Measurements from ENCODE around the gene ZNF143. TPM values are rescaled to one million over a fixed set of nuclear protein-coding genes. Genes with fewer than 3 reads are reported as not detected.
A peak's percentile ranks its signal among the peaks of the same experiment; 100 is the strongest.

Gene ZNF143
- total RNA-seq, 3 donors from 2014 or later: 20.3 to 40.3 (median 23.6) TPM

DNA sequence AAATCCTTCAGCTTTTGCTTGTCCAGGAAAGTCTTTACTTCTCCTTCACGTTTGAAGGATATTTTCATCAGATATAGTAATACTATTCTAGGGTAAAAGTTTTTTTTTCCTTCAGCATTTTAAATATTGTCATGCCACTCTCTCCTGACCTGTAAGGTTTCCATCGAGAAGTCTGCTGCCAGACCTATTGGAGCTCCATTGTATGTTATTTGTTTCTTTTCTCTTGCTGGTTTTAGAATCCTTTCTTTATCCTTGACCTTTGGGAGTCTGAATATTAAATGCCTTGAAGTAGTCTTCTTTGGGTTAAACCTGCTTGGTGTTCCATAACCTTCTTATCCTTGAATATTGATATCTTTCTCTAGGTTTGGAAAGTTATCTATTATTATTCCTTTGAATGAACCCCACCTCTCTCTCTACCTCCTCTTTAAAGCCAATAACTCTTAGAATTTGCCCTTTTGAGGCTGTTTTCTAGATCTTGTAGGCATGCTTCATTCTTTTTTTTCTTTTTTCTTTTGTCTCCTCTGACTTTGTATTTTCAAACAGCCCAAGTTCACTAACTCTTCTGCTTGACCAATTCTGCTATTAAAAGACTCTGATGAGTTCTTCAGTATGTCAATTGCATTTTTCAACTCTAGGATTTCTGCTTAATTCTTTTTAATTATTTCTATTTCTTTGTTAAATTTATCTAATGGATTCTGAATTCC lies 100.6 kb downstream of the ZNF143 start:
- intact Hi-C loops (cut with DNase I, micrococcal nuclease): no loop called here
- Histone ChIP-seq H3K9me3 (peaks cover 8% of the 10 kb centered on the region), H3K4me3 (no peak overlapping the region), H3K4me1 (ENCODE audit: low read depth) (peaks cover 7% of the 10 kb centered on the region), H3K36me3 (ENCODE audit: low read depth) (no peaks in the 10 kb centered on the region)
- TF ChIP-seq CTCF (IDR thresholded peaks at IDR 0.05): no peak
- DNase-seq (no peak), ATAC-seq (no peak)

GRCh38 chr11:9562716-9563115 lies 101.9 kb downstream of the ZNF143 start:
- no peaks in the 10 kb centered on the region for H3K36me3 ChIP-seq (ENCODE audit: low read depth)
- ATAC-seq: no peak
- DNase-seq: no peak
- H3K4me1 ChIP-seq (ENCODE audit: low read depth): peaks cover 9% of the 10 kb centered on the region
- peaks cover 8% of the 10 kb centered on the region for H3K9me3 ChIP-seq
- no peak overlapping the region for H3K4me3 ChIP-seq
- TF ChIP-seq CTCF (IDR thresholded peaks at IDR 0.05): no peak
- intact Hi-C loops (cut with DNase I, micrococcal nuclease): no loop called here

GRCh38 chr11:9563196-9563730 lies 102.5 kb downstream of the ZNF143 start:
- DNase-seq: no peak
- Histone ChIP-seq H3K36me3 (ENCODE audit: low read depth) (no peaks in the 10 kb centered on the region), H3K9me3 (peaks cover 8% of the 10 kb centered on the region), H3K4me1 (ENCODE audit: low read depth) (peaks cover 9% of the 10 kb centered on the region), H3K4me3 (no peak overlapping the region)
- intact Hi-C loops (cut with DNase I, micrococcal nuclease): no loop called here
- TF ChIP-seq CTCF (IDR thresholded peaks at IDR 0.05): no peak
- no peak for ATAC-seq

- no peaks in the 10 kb centered on the region for H3K36me3 ChIP-seq (ENCODE audit: low read depth)
- ATAC-seq (peak; percentile 83), DNase-seq (peak in 1 of 3 donors; percentile 41)
- peaks cover 4% of the 10 kb centered on the region for H3K9me3 ChIP-seq
- H3K4me1 ChIP-seq (ENCODE audit: low read depth): peaks cover 18% of the 10 kb centered on the region
- TF ChIP-seq CTCF (IDR thresholded peaks at IDR 0.05): no peak
- no peak overlapping the region for H3K4me3 ChIP-seq
- intact Hi-C loops (cut with DNase I, micrococcal nuclease): no loop called here
Measured at GRCh38 chr11:9565822-9566560, 105.2 kb downstream of the ZNF143 start.

- no peak for DNase-seq
- no peak for TF ChIP-seq CTCF (IDR thresholded peaks at IDR 0.05)
- Histone ChIP-seq H3K4me3 (no peak overlapping the region), H3K9me3 (no peaks in the 10 kb centered on the region), H3K4me1 (ENCODE audit: low read depth) (peaks cover 18% of the 10 kb centered on the region), H3K36me3 (ENCODE audit: low read depth) (no peaks in the 10 kb centered on the region)
- intact Hi-C loops (cut with DNase I, micrococcal nuclease): no loop called here
- ATAC-seq: no peak
Measured at GRCh38 chr11:9566561-9567063, 105.8 kb downstream of the ZNF143 start.
